Measurements from ENCODE around the gene ATP5IF1.

The ATP5IF1 gene

GRCh38 chr1:28235755-28236655, at the start of gene ATP5IF1:
Gene ATP5IF1, plus strand, starts transcription at chr1:28236124. Its CDS starts 60 bp downstream, at chr1:28236184.
- FAIRE-seq (peak; percentile 88), DNase-seq (ENCODE audit: low spot score) (peak; percentile 97)

GRCh38 chr1:28190337-28190979, 45.5 kb upstream of the ATP5IF1 start:
- no peak for FAIRE-seq

DNA sequence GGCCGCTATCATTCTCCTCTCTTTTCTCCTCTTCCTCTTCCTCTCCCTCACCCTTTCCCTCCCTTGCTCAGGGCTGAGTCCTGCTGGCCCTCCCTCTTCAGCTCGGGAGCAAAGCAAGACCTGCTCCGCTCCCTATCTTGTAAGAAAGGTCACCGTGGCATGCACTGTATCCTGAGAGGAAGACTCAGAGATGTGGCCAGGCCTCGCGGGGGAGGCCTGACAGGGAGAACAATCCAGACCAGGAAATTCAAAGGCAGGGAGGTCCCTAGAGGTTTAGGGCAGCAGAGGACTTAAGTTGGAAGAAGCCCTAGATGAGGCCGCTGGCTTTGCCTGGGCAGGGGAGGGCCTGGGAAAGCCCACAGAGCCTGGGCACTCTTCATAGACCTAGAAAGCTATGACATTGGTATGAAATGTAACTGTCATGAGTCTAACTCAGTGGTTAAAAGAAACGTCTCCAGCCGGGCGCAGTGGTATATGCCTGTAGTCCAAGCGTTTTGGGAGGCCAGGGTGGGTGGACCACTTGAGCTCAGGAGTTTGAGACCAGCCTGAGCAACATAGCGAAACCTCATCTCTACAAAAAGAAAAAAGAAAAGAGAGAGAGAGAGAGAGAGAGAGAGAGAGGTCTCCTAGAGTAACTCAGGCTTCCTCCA, 44.8 kb upstream of the ATP5IF1 start:
- no peak for FAIRE-seq
- DNase-seq (ENCODE audit: low spot score): no peak

More at GRCh38 chr1:28190337-28190979, 45.5 kb upstream of the ATP5IF1 start:
- no peak for DNase-seq (ENCODE audit: low spot score)

DNA sequence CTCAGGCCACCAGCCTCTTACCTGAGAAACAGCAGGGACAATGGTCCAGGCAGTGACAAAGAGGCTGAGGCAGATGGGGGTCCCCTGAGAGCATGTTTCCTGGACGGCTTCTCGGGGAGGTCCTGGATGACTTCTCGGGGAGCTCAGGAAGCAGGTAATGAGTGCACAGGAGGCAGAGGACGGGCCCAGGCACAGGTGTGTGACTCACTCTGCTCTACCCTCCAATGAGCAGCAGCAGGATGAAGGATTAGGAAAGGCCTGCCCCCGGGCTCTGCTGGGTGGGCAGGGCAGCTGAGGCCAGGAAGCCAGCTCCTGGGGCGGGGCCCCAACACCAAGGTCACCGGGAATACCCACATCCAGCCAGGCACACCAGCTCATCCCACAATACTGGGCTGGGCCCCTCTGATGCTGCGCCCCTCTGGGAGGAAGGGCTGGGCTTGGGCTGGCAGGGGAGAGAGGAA, 42.2 kb upstream of the ATP5IF1 start:
- DNase-seq (ENCODE audit: low spot score) (no peak), FAIRE-seq (no peak)

GRCh38 chr1:28194326-28195035, 41.4 kb upstream of the ATP5IF1 start:
- no peak for FAIRE-seq
- DNase-seq (ENCODE audit: low spot score): no peak

- no peak for FAIRE-seq
- DNase-seq (ENCODE audit: low spot score): peak; percentile 15
Measured at GRCh38 chr1:28195780-28196179, 40.1 kb upstream of the ATP5IF1 start.

GRCh38 chr1:28196330-28196729, 39.6 kb upstream of the ATP5IF1 start:
- no peak for DNase-seq (ENCODE audit: low spot score)
- FAIRE-seq: no peak

GRCh38 chr1:28197682-28198415, 38.1 kb upstream of the ATP5IF1 start:
- DNase-seq (ENCODE audit: low spot score) (no peak), FAIRE-seq (no peak)

DNA sequence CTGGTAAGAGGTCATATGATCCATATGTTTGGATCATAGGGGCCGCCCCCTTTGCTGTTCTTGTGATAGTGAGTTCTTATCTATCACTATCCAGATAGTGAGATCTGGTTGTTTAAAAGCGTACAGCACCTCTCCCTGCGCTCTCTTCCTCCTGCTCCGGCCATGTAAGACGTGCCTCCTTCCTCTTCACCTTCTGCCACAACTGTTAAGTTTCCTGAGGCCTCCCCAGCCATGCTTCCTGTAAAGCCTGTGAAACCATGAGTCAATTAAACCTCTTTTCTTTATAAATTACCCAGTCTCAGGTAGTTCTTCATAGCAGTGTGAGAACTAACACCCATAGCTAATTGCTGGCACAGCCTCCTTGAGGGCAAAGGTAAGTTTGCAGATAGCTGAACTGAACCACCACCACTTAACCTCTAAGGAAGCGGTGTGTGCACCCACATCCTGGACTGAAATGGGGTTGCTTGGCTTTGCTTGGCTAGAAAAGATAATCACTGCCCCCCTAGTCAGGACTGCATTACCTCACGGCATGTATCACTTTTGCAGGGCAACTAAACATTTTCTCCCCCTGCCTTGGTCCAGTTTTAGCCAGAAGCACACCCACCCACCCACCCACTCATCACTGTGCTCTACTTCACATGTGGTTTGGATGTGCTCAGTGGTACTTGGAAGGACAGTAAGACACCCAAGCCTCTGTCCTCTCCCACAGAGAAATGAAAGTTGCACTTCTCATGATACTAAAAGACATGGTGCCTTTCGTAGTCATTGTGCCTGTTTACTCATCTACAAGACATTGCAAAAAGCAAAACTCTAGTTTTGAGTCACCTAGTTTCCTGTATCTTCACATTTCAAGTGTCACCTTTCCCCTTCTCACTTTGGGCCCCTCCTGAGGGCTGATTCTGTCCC, 36.3 kb upstream of the ATP5IF1 start:
- FAIRE-seq: no peak

GRCh38 chr1:28200234-28200873, 35.6 kb upstream of the ATP5IF1 start:
- no peak for FAIRE-seq
- no peak for DNase-seq (ENCODE audit: low spot score)

More for the DNA sequence above, 36.3 kb upstream of the ATP5IF1 start:
- DNase-seq (ENCODE audit: low spot score): no peak

GRCh38 chr1:28205243-28205642, 30.7 kb upstream of the ATP5IF1 start:
- no peak for DNase-seq (ENCODE audit: low spot score)
- no peak for FAIRE-seq

DNA sequence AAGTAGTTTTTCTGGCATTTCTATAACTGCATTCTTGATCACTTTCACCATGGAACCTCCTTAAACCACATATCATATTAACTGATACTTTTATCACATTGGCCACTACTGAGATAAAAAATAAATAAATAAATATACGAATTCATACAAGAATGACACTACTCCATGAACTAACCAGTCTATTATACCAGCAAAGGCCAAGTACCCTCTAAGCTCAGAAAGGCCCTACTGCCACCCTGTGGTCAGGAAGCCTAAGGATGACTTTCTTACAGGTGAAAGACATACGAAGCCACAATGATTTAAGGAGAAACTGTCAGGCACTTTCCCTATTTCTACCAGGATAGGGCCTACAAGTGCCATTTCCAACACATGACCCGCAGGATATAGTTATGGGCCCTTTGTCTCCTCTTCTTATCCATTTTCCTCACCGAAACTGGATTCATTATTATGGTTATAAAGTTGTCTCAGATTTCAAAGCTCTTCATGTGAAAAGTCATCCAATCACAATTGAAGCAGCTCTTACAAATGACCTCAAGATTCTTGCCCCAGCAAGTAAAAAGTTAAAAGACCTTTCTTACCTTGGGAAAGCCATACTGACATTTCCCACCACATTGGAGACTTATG, 27.0 kb upstream of the ATP5IF1 start:
- peak; percentile 53 for DNase-seq (ENCODE audit: low spot score)
- peak; percentile 71 for FAIRE-seq

GRCh38 chr1:28209700-28210099, 26.2 kb upstream of the ATP5IF1 start:
- FAIRE-seq (no peak), DNase-seq (ENCODE audit: low spot score) (no peak)

- DNase-seq (ENCODE audit: low spot score): no peak
- peak; percentile 50 for FAIRE-seq
Measured at GRCh38 chr1:28213315-28213714, 22.6 kb upstream of the ATP5IF1 start.

DNA sequence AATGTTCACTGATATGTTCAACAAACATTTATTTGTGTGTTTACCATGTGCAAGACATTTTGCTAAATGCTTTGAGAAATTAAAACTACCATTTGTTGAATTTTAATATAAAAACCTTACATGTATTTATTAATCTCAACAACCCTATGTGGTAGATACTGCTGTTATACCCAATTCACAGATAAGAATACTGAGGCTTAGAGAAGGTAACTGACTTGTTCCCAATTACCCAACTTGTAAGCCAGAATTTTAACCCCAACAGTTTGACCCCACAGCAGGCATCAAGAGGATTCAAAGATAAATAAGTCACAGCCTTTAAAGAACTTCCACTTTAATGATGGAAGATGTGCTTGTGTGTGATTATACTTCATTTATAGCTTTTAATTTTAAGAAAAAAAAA, 6.8 kb upstream of the ATP5IF1 start:
- no peak for FAIRE-seq
- no peak for DNase-seq (ENCODE audit: low spot score)

GRCh38 chr1:28229996-28230395, 5.9 kb upstream of the ATP5IF1 start:
- no peak for FAIRE-seq
- no peak for DNase-seq (ENCODE audit: low spot score)

DNA sequence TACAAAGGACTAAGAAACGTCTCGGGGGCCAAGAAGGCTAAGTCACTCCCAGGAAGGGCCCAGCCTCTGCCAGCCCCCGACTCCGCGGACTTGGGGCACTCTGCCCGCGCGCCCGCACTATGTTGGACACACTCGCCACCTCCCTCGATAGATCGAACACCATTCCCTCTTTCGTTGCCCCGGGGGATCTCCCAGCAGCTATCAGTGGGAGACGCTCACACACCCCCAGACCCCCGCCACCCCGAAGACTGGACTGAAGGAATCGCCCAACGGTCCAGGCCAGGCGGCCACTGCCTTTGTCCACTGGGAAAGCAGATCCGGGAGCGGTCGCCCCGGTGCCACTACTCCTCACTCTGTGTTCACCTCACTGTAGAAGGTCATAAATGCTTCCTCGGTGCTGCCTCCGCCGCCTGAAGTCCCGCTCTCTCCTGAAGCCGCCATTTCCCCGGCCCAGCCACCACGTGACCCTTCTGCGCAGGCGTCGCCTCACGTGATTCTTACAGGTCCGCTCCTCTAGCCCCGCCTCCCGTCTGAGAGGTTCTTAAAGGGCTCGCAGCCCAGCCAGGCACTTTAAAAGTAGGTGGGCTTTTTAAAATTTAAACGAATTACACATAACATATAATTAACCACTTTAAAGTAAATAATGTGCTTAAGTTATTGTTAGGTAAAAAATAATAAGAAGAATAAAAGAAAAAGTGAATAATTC, 3.2 kb upstream of the ATP5IF1 start, which contains the start of gene DNAJC8:
Gene DNAJC8 (minus strand): TSS at position 472 of the 706 bp plus-strand sequence. CDS start 31 bp downstream, at position 441.
- FAIRE-seq (peak; percentile 77), DNase-seq (ENCODE audit: low spot score) (peak; percentile 73)

GRCh38 chr1:28233264-28233606, 2.7 kb upstream of the ATP5IF1 start:
- no peak for FAIRE-seq
- DNase-seq (ENCODE audit: low spot score): no peak

Data from RCC 7860 (cell line).